ENCODE data around the gene SLC12A7.
A peak's percentile ranks its signal among the peaks of the same experiment; 100 is the strongest.

Gene SLC12A7

DNA sequence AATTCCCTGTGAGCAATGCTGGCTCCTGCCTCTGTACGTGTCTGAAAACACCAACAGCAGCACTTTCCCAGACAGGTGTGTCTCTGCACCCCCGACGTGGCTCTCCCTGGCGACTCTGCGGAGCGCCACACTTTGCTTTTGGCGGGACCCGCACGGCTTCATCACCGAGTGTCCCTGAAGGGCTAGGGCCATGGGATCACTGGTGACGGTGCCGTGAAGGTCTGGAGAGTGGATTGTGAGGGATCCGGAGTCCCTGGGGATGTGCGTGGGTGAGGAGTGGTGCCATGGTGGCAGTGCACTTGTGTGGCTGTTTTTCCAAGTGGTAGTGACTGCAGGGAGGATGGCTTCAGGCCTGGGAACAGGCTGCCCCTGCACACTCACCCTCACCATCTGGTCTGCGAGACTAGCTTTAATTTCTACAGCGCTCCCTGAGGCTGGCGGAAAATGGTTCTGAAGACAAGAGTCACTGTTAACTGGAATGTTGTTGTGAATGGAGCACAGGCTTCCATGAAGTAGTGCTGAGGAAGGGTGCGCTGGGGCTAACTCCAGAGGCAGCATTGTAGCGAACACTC is 100.0 kb downstream of the SLC12A7 start:
- no peak for TF ChIP-seq CTCF (IDR thresholded peaks at IDR 0.05)

DNA sequence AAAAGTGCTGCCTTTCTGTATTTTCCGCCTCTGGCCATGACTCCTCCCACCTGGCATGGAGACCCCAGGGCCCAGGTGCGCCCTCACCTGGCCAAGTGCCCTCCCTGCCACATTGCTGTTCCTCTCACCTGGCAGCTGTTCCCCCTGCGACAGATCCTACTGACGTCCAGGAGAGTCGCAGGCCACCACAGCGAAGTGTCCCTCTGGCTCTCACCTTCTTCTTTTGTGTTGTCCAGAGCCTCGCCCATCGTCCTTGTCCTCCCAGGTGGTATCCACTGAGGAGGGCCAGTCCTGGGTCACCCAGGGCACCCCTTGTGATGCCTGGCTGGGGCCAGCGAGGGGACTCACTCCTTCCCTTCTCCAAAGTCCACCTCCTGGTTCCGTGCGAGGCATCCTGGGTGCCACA is 100.6 kb downstream of the SLC12A7 start:
- TF ChIP-seq CTCF (IDR thresholded peaks at IDR 0.05): peak; percentile 80

GRCh38 chr5:1010641-1011046 is 101.2 kb downstream of the SLC12A7 start:
- TF ChIP-seq CTCF (IDR thresholded peaks at IDR 0.05): no peak

DNA sequence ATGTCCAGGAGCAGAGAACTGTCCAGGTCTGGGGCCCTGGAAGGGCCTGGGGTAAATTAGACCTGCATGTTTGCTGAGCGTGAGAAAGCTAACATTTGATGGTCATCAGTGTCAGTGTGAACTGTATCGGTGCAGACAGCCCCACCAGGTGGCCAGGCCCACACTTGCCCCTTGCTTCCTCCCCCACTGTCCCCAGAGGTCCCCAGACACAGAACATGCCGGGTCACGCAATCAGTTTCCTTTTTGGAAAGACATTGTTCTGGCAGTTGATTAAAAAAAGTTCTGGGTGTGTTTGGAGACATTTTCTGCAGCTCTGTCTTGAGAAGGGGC is 101.7 kb downstream of the SLC12A7 start:
- TF ChIP-seq CTCF (IDR thresholded peaks at IDR 0.05): no peak; the same call in 1 of the 2 replicates

DNA sequence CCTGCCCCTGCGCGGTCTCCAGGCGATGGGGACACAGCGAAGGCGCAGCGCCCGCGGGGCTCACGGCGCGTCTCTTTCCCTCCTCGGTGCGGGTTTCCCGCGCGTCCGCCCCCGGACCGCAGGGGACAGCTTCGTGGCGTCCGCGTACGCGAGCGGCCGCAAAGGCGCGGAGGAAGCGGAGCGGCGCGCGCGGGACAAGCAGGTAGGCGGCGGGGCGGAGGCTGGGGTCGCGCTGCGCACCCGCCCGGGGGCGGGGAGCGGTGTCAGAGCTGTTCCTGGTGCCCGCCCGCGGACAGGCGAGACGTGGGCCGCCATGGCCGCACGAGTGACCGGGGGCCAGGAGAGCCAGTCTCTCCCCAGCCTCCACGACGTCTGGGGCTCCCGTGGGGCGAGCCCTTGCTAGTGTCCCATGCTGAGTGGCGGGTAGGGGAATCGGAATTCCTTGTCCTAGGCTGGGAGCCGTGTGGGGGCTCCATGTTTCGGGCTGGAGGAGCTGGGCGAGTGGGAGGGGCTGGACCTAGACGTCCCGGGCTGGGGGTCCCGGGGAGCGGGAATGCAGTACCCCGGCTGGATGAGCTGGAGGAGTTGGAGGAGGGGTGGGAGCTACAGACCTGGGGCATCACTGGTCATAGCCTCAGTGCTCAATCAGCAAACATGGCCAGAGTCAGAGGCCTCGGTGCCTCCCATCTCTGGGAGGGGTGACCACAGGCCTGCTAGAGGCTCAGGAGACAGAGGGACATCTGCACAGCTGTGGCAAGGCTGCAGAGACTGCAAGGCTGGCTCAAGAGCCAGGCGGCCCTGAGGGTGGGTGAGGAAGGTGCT is 102.3 kb downstream of the SLC12A7 start:
- TF ChIP-seq CTCF (IDR thresholded peaks at IDR 0.05): no peak

DNA sequence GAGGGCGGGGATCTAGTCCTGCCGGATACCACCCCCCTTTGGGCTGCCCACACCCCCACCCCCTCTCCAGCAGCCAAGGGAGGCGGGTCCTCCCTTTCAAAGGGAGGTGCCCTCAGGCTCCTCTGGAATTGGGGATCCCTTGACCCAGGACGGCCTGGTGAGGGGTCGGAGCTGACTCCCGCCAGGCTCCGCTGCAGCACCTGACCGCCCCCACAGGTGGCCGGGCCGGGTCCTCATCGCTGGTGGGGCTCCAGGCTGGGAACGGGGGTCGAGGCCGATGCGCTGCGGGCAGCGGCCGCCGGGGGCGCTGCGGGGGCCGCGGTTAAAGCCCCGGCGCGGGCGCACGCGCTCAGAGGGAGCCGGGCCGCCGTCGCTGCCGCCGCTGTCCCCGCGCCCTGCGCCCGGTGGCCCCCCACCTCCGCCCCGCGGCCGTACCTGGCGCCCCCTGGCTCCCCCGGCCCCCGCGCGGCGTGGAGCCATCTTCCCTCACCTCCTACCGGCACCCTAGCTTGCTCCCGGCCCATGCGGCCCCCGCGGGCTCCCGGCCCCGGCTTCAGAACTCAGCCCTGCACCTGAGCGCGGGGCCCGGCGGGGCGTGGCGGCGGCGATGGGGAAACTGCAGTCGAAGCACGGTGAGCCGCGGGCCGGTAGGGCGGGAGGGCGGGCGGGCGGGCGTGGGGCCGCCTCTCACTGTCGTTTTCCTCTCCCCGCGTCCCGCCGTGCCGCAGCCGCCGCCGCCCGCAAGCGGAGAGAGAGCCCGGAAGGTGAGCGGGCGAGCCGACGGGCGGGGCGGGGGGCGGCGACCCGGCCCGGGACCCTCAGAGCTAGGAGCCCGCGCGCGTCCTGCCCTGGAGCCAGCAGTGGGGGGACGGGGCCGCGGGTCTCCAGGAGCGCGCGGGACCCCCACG is 103.2 kb downstream of the SLC12A7 start, which contains the start of gene NKD2:
Gene NKD2, plus strand, starts transcription at position 352 of the 908 bp plus-strand sequence. Its CDS starts 256 bp downstream, at position 608.
- peak; percentile 89 for TF ChIP-seq CTCF (IDR thresholded peaks at IDR 0.05)

DNA sequence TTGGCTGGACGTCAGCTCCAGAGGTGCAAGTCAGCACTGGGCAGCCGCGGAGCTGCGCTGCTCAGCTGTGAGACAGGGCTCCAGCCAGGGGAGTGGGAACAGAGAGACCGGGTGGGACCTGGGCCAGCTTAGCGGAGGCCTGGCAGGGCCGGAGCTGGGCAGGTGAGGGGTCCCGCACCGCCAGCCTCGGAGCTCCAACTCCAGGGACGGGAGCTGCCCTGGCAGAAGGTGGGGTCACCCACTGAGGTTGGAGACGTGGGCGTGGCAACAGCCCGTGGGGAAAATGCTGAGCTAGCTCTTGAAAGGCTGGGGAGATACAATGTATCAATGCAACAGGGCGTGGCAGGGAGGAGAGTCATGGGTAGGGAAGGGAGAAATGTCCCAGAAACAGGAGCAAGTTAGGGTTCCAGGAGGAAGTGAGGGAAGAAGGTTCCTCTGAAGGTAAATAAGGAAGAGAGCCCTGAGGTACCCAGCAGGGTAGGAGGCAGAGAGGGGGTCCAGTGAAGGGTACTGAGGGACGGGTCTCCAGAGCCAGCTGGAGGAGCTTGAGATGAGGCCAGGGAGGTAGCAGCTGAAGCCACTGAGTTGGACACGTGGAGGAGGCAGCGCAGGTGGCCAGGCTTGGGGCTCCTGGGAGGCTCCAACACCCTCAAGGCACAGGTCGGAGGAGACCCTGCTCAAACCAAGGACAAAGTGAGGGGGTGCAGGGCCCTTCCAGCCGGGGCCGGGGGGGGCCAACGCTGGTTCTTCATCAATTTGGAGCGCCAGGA is 104.0 kb downstream of the SLC12A7 start:
- no peak for TF ChIP-seq CTCF (IDR thresholded peaks at IDR 0.05)
